HepG2 (cell line): ENCODE results near the gene ZNF556. TPM values are rescaled to one million over a fixed set of nuclear protein-coding genes. Genes with fewer than 3 reads are reported as not detected.

Experiments used
- ASH2L ChIP-seq: fragments of 300-600, 200-600 bp; sonication (generic); IDR thresholded peaks from 2 replicates; pipeline ENCODE4 v1.7.0; 2017; ENCODE audit warnings: low read depth, mild to moderate bottlenecking, moderate library complexity, mixed read lengths, low read length; ENCODE audit not compliant: insufficient read length
- CHD2 ChIP-seq: IDR thresholded peaks from 2 replicates; pipeline ENCODE4 v1.6.1; 2011; ENCODE audit warnings: low read depth, low read length, improper control_type of control experiment
- GABPA ChIP-seq, 2 experiments: IDR thresholded peaks; 2 replicates each; pipeline ENCODE4 v1.6.1; 2011 to 2016; ENCODE audit warnings: low read depth in 2 of 2, low read length in 1 of 2, missing biosample characterization in 1 of 2, missing genetic modification characterization in 1 of 2
- HDAC6 ChIP-seq: fragments of 200-600 bp; sonication (generic); IDR thresholded peaks from 2 replicates; pipeline ENCODE4 v1.7.0; 2017; ENCODE audit warnings: mild to moderate bottlenecking, antibody characterized with exemption, low read length, low read depth
- KLF15 ChIP-seq: sonication (generic); formaldehyde crosslinking; IDR thresholded peaks from 2 replicates; pipeline ENCODE4 v1.8.1; 2023; ENCODE audit warnings: borderline replicate concordance, mild to moderate bottlenecking, inconsistent platforms, missing genetic modification reagents, mixed read lengths
- NFE2L1 ChIP-seq: sonication (generic); formaldehyde crosslinking; IDR thresholded peaks from 2 replicates; pipeline ENCODE4 v1.4.0; 2020; ENCODE audit warnings: missing genetic modification reagents, mild to moderate bottlenecking, borderline replicate concordance
- PHF20 ChIP-seq: sonication (generic); formaldehyde crosslinking; IDR thresholded peaks from 2 replicates; pipeline ENCODE4 v1.5.0; 2020; ENCODE audit warnings: mild to moderate bottlenecking, missing genetic modification reagents
- REL ChIP-seq: sonication (generic); formaldehyde crosslinking; conservative IDR thresholded peaks from 2 replicates; pipeline ENCODE4 v1.8.0; 2022; ENCODE audit warnings: mild to moderate bottlenecking, missing genetic modification reagents, moderate library complexity
- RXRB ChIP-seq: IDR thresholded peaks from 2 replicates; pipeline ENCODE4 v1.6.1; 2016; ENCODE audit warnings: borderline replicate concordance, missing genetic modification reagents, missing compliant biosample characterization
- SYNCRIP ChIP-seq: fragments of 200-400 bp; formaldehyde crosslinking; IDR thresholded peaks from 2 replicates; pipeline ENCODE4 v1.6.1; 2018; ENCODE audit warnings: mild to moderate bottlenecking, low read depth, low read length; ENCODE audit not compliant: insufficient read depth
- TRAFD1 ChIP-seq: sonication (generic); formaldehyde crosslinking; IDR thresholded peaks from 2 replicates; pipeline ENCODE4 v1.5.1; 2020; ENCODE audit warnings: missing genetic modification reagents, mild to moderate bottlenecking, borderline replicate concordance
- ZBTB1 ChIP-seq: sonication (generic); formaldehyde crosslinking; IDR thresholded peaks from 2 replicates; pipeline ENCODE4 v1.4.0; 2020; ENCODE audit warnings: missing genetic modification reagents, borderline replicate concordance
- ZBTB26 ChIP-seq: IDR thresholded peaks from 2 replicates; pipeline ENCODE4 v1.6.1; 2016; ENCODE audit warnings: missing compliant biosample characterization, missing genetic modification reagents, borderline replicate concordance
- ZBTB33 ChIP-seq: sonication (generic); formaldehyde crosslinking; IDR thresholded peaks from 2 replicates; pipeline ENCODE4 v1.4.0; 2020; ENCODE audit warnings: missing genetic modification reagents
- ZBTB44 ChIP-seq: sonication (generic); formaldehyde crosslinking; IDR thresholded peaks from 2 replicates; pipeline ENCODE4 v1.4.0; 2020; ENCODE audit warnings: missing genetic modification reagents
- ZC3H13 ChIP-seq: sonication (generic); formaldehyde crosslinking; IDR thresholded peaks from 2 replicates; pipeline ENCODE4 v1.8.1; 2023; ENCODE audit warnings: mild to moderate bottlenecking, missing genetic modification reagents, moderate library complexity
- ZFP36L2 ChIP-seq: sonication (generic); formaldehyde crosslinking; IDR thresholded peaks from 2 replicates; pipeline ENCODE4 v1.4.0; 2020; ENCODE audit warnings: missing genetic modification reagents
- ZKSCAN1 ChIP-seq: fragments of 150-350 bp; IDR thresholded peaks from 2 replicates; pipeline ENCODE4 v1.6.1; 2014; ENCODE audit warnings: low read length
- ZNF101 ChIP-seq: sonication (generic); formaldehyde crosslinking; IDR thresholded peaks from 2 replicates; pipeline ENCODE4 v1.4.0; 2020; ENCODE audit warnings: mild to moderate bottlenecking, low read depth, missing genetic modification reagents, borderline replicate concordance
- ZNF136 ChIP-seq: sonication (generic); formaldehyde crosslinking; IDR thresholded peaks from 2 replicates; pipeline ENCODE4 v1.8.1; 2022; ENCODE audit warnings: low read depth, mild to moderate bottlenecking, moderate library complexity, missing genetic modification reagents
- ZNF770 ChIP-seq: sonication (generic); formaldehyde crosslinking; IDR thresholded peaks from 2 replicates; pipeline ENCODE4 v1.5.0; 2020; ENCODE audit warnings: mild to moderate bottlenecking, missing genetic modification reagents
- polyA plus RNA-seq, 8 experiments: library from polyadenylated mRNA; depleted of rRNA in 3 of 8; stranded (reverse) in 7 of 8; unstranded in 1 of 8; fragments of >200 nt; fragmentation: Illumina TruSeq in 4 of 8; extraction: Trizol in 4 of 8; gene quantifications; 2 replicates each; pipeline versions ENCODE4 v1.2.1 to v1.2.3, GENCODE V29; 2011 to 2016; ENCODE audit warnings: low read depth in 4 of 8, missing spikeins in 1 of 8, mixed read lengths in 1 of 8; ENCODE audit not compliant: insufficient read depth in 1 of 8
- total RNA-seq, 5 experiments: library from RNA; depleted of rRNA; stranded (reverse); fragments of >200 nt; fragmentation: Illumina TruSeq; extraction: Trizol; gene quantifications; 2 replicates each; pipeline ENCODE4 v1.2.3, GENCODE V29; 2016; ENCODE audit warnings: low read depth in 1 of 5

The ZNF556 gene
- total and polyA plus RNA-seq, 2 of the 13 experiments (the other 11 are each of a cell fraction or from before 2014, with no cell fraction given) = 4.2 to 28.6 TPM

DNA sequence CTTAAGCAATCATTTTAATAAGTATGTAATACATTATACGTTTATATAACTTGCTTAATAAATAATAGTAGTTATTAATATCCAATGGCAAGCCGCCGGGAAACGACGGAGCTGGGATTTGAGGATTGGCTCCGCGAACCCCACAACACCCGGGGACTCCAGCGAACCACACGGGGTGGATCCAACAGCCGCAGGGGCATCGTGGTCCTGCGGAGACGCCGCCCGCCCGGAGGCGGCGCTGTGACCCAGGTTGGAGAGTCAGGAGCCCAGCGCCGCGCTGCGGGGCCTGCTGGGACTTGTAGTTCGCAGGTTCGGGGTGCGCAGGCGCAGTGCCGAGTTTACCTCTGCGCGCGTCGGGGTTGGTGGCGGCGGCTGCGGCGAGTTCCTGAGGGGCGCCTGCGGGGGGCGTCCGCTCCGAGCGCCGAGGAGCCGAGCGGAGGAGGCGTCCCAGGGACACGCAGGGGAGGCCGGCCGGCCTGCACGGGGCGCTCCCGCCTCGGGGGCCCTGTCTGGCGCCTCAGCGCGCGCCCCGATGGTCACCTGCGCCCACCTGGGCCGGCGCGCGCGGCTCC is 47.5 kb upstream of the ZNF556 start, which contains the start of gene ZNF554 (continued):
- TF ChIP-seq ZNF770 (peak; percentile 82), GABPA (IDR thresholded peaks at IDR 0.05; ENCODE audit: low read depth, low read length) (no peak), GABPA (CRISPR knock-in tag; IDR thresholded peaks at IDR 0.05; ENCODE audit: low read depth) (peak; percentile 76), TRAFD1 (CRISPR knock-in tag) (no peak), ZBTB1 (no peak), HDAC6 (no peak), ZC3H13 (CRISPR knock-in tag) (peak; percentile 72), ZBTB44 (CRISPR knock-in tag) (no peak), ZBTB26 (CRISPR knock-in tag) (no peak), KLF15 (no peak), ZNF101 (no peak), ASH2L (peak; percentile 32), RXRB (CRISPR knock-in tag) (peak; percentile 72; the same call in 1 of the 2 replicates), ZKSCAN1 (no peak), PHF20 (CRISPR knock-in tag) (peak; percentile 59), NFE2L1 (CRISPR knock-in tag) (no peak), SYNCRIP (no peak), ZNF136 (CRISPR knock-in tag) (no peak), REL (CRISPR knock-in tag) (no peak), CHD2 (peak; percentile 36; the same call in 1 of the 2 replicates), ZFP36L2 (CRISPR knock-in tag) (no peak), ZBTB33 (CRISPR knock-in tag) (peak; percentile 96)
